HG03520 (cell line): ENCODE measurements around the gene MCOLN2.
"Not testable (repeated sequence)": the region's sequence is repeated elsewhere in the genome, so short reads cannot be mapped to it uniquely, and the experiment has no call there.

Source experiments
- ATAC-seq: cut with Tn5 transposase; IDR thresholded peaks from one replicate; pipeline ENCODE4 v1.9.1; 2021; ENCODE audit warnings: mild to moderate bottlenecking, moderate library complexity; ENCODE audit not compliant: unreplicated experiment

The MCOLN2 gene

GRCh38 chr1:84907095-84907827, 89.7 kb downstream of the MCOLN2 start:
- no peak for ATAC-seq

GRCh38 chr1:84902727-84903126, 94.2 kb downstream of the MCOLN2 start:
- ATAC-seq, result not testable (repeated sequence)

- ATAC-seq, result no peak
These were observed 96.9 kb downstream of the MCOLN2 start for GRCh38 chr1:84899969-84900368.

GRCh38 chr1:84896279-84896678, 100.6 kb downstream of the MCOLN2 start:
- no peak for ATAC-seq

- no peak for ATAC-seq
These were observed 104.0 kb downstream of the MCOLN2 start, which contains the start of gene LPAR3 for GRCh38 chr1:84892705-84893618. Gene LPAR3 (minus strand): TSS chr1:84893206. CDS start chr1:84866120, 27,086 bp downstream.

GRCh38 chr1:84890566-84890965, 106.3 kb downstream of the MCOLN2 start:
- ATAC-seq, result no peak

GRCh38 chr1:84889437-84889836, 107.5 kb downstream of the MCOLN2 start:
- no peak for ATAC-seq

- ATAC-seq, result no peak
These were observed 108.2 kb downstream of the MCOLN2 start for GRCh38 chr1:84888753-84889152.

- no peak for ATAC-seq
These were observed 109.5 kb downstream of the MCOLN2 start for GRCh38 chr1:84887261-84887934.

- no peak for ATAC-seq
These were observed 111.4 kb downstream of the MCOLN2 start for GRCh38 chr1:84885469-84885868.

GRCh38 chr1:84884671-84885389, 112.1 kb downstream of the MCOLN2 start:
- ATAC-seq, result no peak

- no peak for ATAC-seq
These were observed 113.6 kb downstream of the MCOLN2 start for GRCh38 chr1:84883286-84883685.

- no peak for ATAC-seq
These were observed 119.3 kb downstream of the MCOLN2 start for GRCh38 chr1:84877592-84877991.

- no peak for ATAC-seq
These were observed 120.6 kb downstream of the MCOLN2 start for GRCh38 chr1:84876353-84876752.
